Astrocyte of the spinal cord (primary cell): ENCODE measurements around the gene MAN1A2.
A peak's percentile ranks its signal among the peaks of the same experiment; 100 is the strongest.
"Not testable (repeated sequence)": the region's sequence is repeated elsewhere in the genome, so short reads cannot be mapped to it uniquely, and the experiment has no call there.

Experiments
- DNase-seq: peaks from one replicate; pipeline ENCODE4 v3.0.0; 2011; ENCODE audit warnings: low read depth, low spot score
- H3K4me3 ChIP-seq: 2 replicates; pipeline ENCODE4 v1.5.1; 2011; ENCODE audit warnings: low read depth, mild to moderate bottlenecking, low read length, moderate library complexity
- CTCF ChIP-seq: IDR thresholded peaks from 2 replicates; pipeline ENCODE4 v1.5.1; 2012; ENCODE audit warnings: low read depth, mild to moderate bottlenecking, low read length, inconsistent platforms
- in situ Hi-C: cut with HindIII; loops from 2 replicates; pipeline ENCODE4 v1.10.0; 2017; ENCODE audit warnings: low sequenced_read_pairs

Gene MAN1A2

GRCh38 chr1:117453958-117454357 is 86.7 kb downstream of the MAN1A2 start:
- DNase-seq: no peak
- no peak for TF ChIP-seq CTCF
- in situ Hi-C loops: no loop called here
- no peak overlapping the region for H3K4me3 ChIP-seq

- DNase-seq, H3K4me3 ChIP-seq, in situ Hi-C loops: not testable (repeated sequence)
These were observed 91.2 kb downstream of the MAN1A2 start for GRCh38 chr1:117458410-117458809.

GRCh38 chr1:117466761-117467160 is 99.5 kb downstream of the MAN1A2 start:
- DNase-seq: peak; percentile 29
- H3K4me3 ChIP-seq: no peak overlapping the region

GRCh38 chr1:117467336-117467735 is 100.1 kb downstream of the MAN1A2 start:
- TF ChIP-seq CTCF: no peak
- DNase-seq: peak; percentile 5
- H3K4me3 ChIP-seq: no peak overlapping the region
- in situ Hi-C loops: no loop called here

More at GRCh38 chr1:117466761-117467160, 99.5 kb downstream of the MAN1A2 start:
- in situ Hi-C loops: no loop called here
- TF ChIP-seq CTCF: no peak

- no peak for DNase-seq
- in situ Hi-C loops: no loop called here
- TF ChIP-seq CTCF: no peak
- H3K4me3 ChIP-seq: no peak overlapping the region
These were observed 105.8 kb downstream of the MAN1A2 start for GRCh38 chr1:117473063-117473462.

GRCh38 chr1:117475495-117475894 is 108.2 kb downstream of the MAN1A2 start:
- H3K4me3 ChIP-seq, in situ Hi-C loops, DNase-seq: not testable (repeated sequence)

GRCh38 chr1:117479086-117479485 is 111.8 kb downstream of the MAN1A2 start:
- DNase-seq: no peak
- no peak overlapping the region for H3K4me3 ChIP-seq
- in situ Hi-C loops: no loop called here
- TF ChIP-seq CTCF: no peak

- no peak overlapping the region for H3K4me3 ChIP-seq
- no peak for DNase-seq
- in situ Hi-C loops: no loop called here
- no peak for TF ChIP-seq CTCF
These were observed 114.2 kb downstream of the MAN1A2 start for GRCh38 chr1:117481410-117481809.
